Measurements from ENCODE around the gene LACTB. TPM values are rescaled to one million over a fixed set of nuclear protein-coding genes. Genes with fewer than 3 reads are reported as not detected.

LACTB gene
- total RNA-seq, 1 donor from 2014 or later, result 10.2 TPM

GRCh38 chr15:63075015-63075983 lies 46.4 kb upstream of the LACTB start:
- H3K27ac Mint-ChIP-seq, result no peak overlapping the region
- no peak for TF ChIP-seq CTCF (IDR thresholded peaks at IDR 0.05; ENCODE audit: unreplicated experiment)
- H3K4me1 Mint-ChIP-seq (ENCODE audit: low read depth), result peaks cover 28% of the 10 kb centered on the region
- no peak overlapping the region for H3K4me3 Mint-ChIP-seq (ENCODE audit: low read depth)
- H3K27me3 Mint-ChIP-seq, result peaks cover 9% of the 10 kb centered on the region
- no peaks in the 10 kb centered on the region for H3K9me3 Mint-ChIP-seq (ENCODE audit: low read depth)
- H3K36me3 Mint-ChIP-seq (ENCODE audit: insufficient read depth), result peaks cover 3% of the 10 kb centered on the region
- no peak for DNase-seq (ENCODE audit: low spot score, unreplicated experiment)

DNA sequence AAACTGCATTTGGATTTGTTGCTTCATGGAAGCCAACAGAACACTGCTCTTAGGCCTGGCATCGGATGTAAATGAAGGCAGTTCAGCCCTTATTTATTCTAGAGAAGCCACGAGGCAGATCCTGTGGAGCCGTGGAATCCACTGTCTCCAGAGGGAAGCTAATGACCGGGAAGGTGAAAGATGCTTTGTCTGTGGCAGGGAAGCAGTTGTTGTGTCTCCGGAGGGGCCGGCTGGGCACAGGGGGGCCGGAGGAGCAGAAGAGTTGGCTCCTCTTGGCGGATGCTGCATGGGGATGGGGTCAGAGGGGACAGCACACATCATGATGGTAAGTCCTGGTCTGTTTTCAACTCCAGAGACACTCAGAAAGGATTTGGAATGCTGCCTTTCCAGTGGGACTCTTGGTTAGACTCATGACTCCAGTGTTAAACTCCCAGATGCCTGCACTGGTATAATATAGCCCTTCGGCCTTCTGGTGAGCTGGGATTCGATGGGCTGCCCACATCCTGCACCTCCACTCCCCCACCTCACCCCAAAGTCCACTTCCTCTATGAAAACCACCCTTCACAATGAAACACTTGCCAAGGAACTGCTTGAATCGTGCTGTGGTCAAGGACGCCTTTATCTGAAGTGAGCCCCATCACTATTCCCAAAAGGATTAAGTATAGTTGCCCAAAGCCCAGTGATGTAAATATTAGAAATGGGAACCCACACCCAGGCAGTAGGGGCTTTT lies 45.5 kb upstream of the LACTB start:
- Mint-ChIP-seq H3K4me3 (ENCODE audit: low read depth) (no peak overlapping the region), H3K27me3 (peaks cover 9% of the 10 kb centered on the region), H3K27ac (no peak overlapping the region), H3K9me3 (ENCODE audit: low read depth) (no peaks in the 10 kb centered on the region), H3K4me1 (ENCODE audit: low read depth) (peaks cover 27% of the 10 kb centered on the region), H3K36me3 (ENCODE audit: insufficient read depth) (peaks cover 3% of the 10 kb centered on the region)
- no peak for DNase-seq (ENCODE audit: low spot score, unreplicated experiment)
- TF ChIP-seq CTCF (IDR thresholded peaks at IDR 0.05; ENCODE audit: unreplicated experiment), result no peak

- peaks cover 3% of the 10 kb centered on the region for H3K36me3 Mint-ChIP-seq (ENCODE audit: insufficient read depth)
- H3K27ac Mint-ChIP-seq, result no peak overlapping the region
- no peaks in the 10 kb centered on the region for H3K9me3 Mint-ChIP-seq (ENCODE audit: low read depth)
- no peak for DNase-seq (ENCODE audit: low spot score, unreplicated experiment)
- peaks cover 9% of the 10 kb centered on the region for H3K27me3 Mint-ChIP-seq
- TF ChIP-seq CTCF (IDR thresholded peaks at IDR 0.05; ENCODE audit: unreplicated experiment), result no peak
- H3K4me3 Mint-ChIP-seq (ENCODE audit: low read depth), result no peak overlapping the region
- peaks cover 29% of the 10 kb centered on the region for H3K4me1 Mint-ChIP-seq (ENCODE audit: low read depth)
These were observed 45.0 kb upstream of the LACTB start for GRCh38 chr15:63076714-63077046.

DNA sequence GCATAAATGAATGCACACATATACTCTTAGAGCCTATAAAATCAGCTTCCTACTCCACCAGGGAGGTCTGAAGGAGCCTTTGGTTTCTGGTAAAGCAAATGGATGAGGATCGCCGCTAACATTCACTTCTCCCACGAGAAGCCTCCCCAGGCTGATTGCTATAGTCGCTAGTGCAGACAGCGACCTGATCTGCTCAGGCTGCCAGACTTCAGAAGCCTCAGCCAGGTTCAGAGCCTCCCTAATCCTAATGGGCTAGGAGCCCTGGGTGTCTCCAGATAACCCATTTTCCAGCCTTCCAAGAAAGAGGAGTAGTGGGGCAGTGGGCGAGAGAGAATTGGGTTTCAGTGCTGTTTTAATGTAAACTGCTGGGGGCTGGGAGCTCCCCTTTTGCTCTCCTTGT lies 43.7 kb upstream of the LACTB start:
- Mint-ChIP-seq H3K27ac (no peak overlapping the region), H3K27me3 (peaks cover 9% of the 10 kb centered on the region), H3K4me3 (ENCODE audit: low read depth) (no peak overlapping the region), H3K4me1 (ENCODE audit: low read depth) (peaks cover 30% of the 10 kb centered on the region), H3K9me3 (ENCODE audit: low read depth) (no peaks in the 10 kb centered on the region), H3K36me3 (ENCODE audit: insufficient read depth) (no peaks in the 10 kb centered on the region)
- no peak for TF ChIP-seq CTCF (IDR thresholded peaks at IDR 0.05; ENCODE audit: unreplicated experiment)
- no peak for DNase-seq (ENCODE audit: low spot score, unreplicated experiment)

GRCh38 chr15:63079947-63080626 lies 41.6 kb upstream of the LACTB start:
- Mint-ChIP-seq H3K9me3 (ENCODE audit: low read depth) (no peaks in the 10 kb centered on the region), H3K27me3 (peaks cover 9% of the 10 kb centered on the region), H3K27ac (no peak overlapping the region), H3K4me1 (ENCODE audit: low read depth) (peaks cover 25% of the 10 kb centered on the region), H3K4me3 (ENCODE audit: low read depth) (no peak overlapping the region), H3K36me3 (ENCODE audit: insufficient read depth) (no peaks in the 10 kb centered on the region)
- DNase-seq (ENCODE audit: low spot score, unreplicated experiment), result no peak
- no peak for TF ChIP-seq CTCF (IDR thresholded peaks at IDR 0.05; ENCODE audit: unreplicated experiment)

Measured in progenitor cell of endocrine pancreas (in vitro differentiated cells).